ENCODE measurements around the gene SOHLH1.
"Not testable (repeated sequence)": the region's sequence is repeated elsewhere in the genome, so short reads cannot be mapped to it uniquely, and the experiment has no call there.

Gene SOHLH1

GRCh38 chr9:135676891-135677290, 22.4 kb downstream of the SOHLH1 start:
- no peak overlapping the region for H3K4me3 ChIP-seq (ENCODE audit: extremely low read depth, insufficient read depth, low read length, poor library complexity, severe bottlenecking)
- H3K36me3 ChIP-seq (ENCODE audit: control insufficient read depth, insufficient read depth, low read length) = no peaks in the 10 kb centered on the region
- H3K4me1 ChIP-seq (ENCODE audit: control insufficient read depth, insufficient read depth, low read length, poor library complexity, severe bottlenecking) = no peaks in the 10 kb centered on the region
- 90 to 91% methylated on average over 10 to 11 of the region's 13 CpGs for WGBS, 2 experiments (ENCODE audit: insufficient coverage in 2 of 2)
- no peaks in the 10 kb centered on the region for H3K9me3 ChIP-seq (ENCODE audit: control insufficient read depth, low read length)
- H3K27ac ChIP-seq (ENCODE audit: low read depth, low read length, severe bottlenecking) = no peak overlapping the region

- Histone ChIP-seq H3K4me1 (ENCODE audit: control insufficient read depth, insufficient read depth, low read length, poor library complexity, severe bottlenecking) (no peaks in the 10 kb centered on the region), H3K27ac (ENCODE audit: low read depth, low read length, severe bottlenecking) (no peak overlapping the region), H3K36me3 (ENCODE audit: control insufficient read depth, insufficient read depth, low read length) (no peaks in the 10 kb centered on the region), H3K9me3 (ENCODE audit: control insufficient read depth, low read length) (no peaks in the 10 kb centered on the region), H3K4me3 (ENCODE audit: extremely low read depth, insufficient read depth, low read length, poor library complexity, severe bottlenecking) (no peak overlapping the region)
- WGBS, 2 experiments (ENCODE audit: insufficient coverage in 2 of 2) = 84 to 92% methylated on average over 8 to 10 of the region's 10 CpGs
These were observed 24.3 kb downstream of the SOHLH1 start for GRCh38 chr9:135674977-135675376.

- Histone ChIP-seq H3K9me3 (ENCODE audit: control insufficient read depth, low read length) (peaks cover 3% of the 10 kb centered on the region), H3K4me1 (ENCODE audit: control insufficient read depth, insufficient read depth, low read length, poor library complexity, severe bottlenecking) (no peaks in the 10 kb centered on the region), H3K27ac (ENCODE audit: low read depth, low read length, severe bottlenecking) (no peak overlapping the region), H3K4me3 (ENCODE audit: extremely low read depth, insufficient read depth, low read length, poor library complexity, severe bottlenecking) (no peak overlapping the region), H3K36me3 (ENCODE audit: control insufficient read depth, insufficient read depth, low read length) (no peaks in the 10 kb centered on the region)
- WGBS, 2 experiments (ENCODE audit: insufficient coverage in 2 of 2) = 82 to 87% methylated on average over 5 to 8 of the region's 8 CpGs
These were observed 25.3 kb downstream of the SOHLH1 start for GRCh38 chr9:135673941-135674340.

- H3K4me1 ChIP-seq (ENCODE audit: control insufficient read depth, insufficient read depth, low read length, poor library complexity, severe bottlenecking); H3K4me3 ChIP-seq (ENCODE audit: extremely low read depth, insufficient read depth, low read length, poor library complexity, severe bottlenecking); H3K9me3 ChIP-seq (ENCODE audit: control insufficient read depth, low read length); H3K27ac ChIP-seq (ENCODE audit: low read depth, low read length, severe bottlenecking); H3K36me3 ChIP-seq (ENCODE audit: control insufficient read depth, insufficient read depth, low read length): not testable (repeated sequence)
- 77 to 90% methylated on average over 2 to 3 of the region's 7 CpGs for WGBS, 2 experiments (ENCODE audit: insufficient coverage in 2 of 2)
These were observed 26.5 kb downstream of the SOHLH1 start for GRCh38 chr9:135672786-135673185.

GRCh38 chr9:135671591-135672041, 27.7 kb downstream of the SOHLH1 start:
- WGBS, 2 experiments (ENCODE audit: insufficient coverage in 2 of 2) = 56 to 58% methylated on average over 16 to 17 of the region's 17 CpGs
- no peak overlapping the region for H3K27ac ChIP-seq (ENCODE audit: low read depth, low read length, severe bottlenecking)
- no peaks in the 10 kb centered on the region for H3K36me3 ChIP-seq (ENCODE audit: control insufficient read depth, insufficient read depth, low read length)
- no peak overlapping the region for H3K4me3 ChIP-seq (ENCODE audit: extremely low read depth, insufficient read depth, low read length, poor library complexity, severe bottlenecking)
- no peaks in the 10 kb centered on the region for H3K4me1 ChIP-seq (ENCODE audit: control insufficient read depth, insufficient read depth, low read length, poor library complexity, severe bottlenecking)
- peaks cover 4% of the 10 kb centered on the region for H3K9me3 ChIP-seq (ENCODE audit: control insufficient read depth, low read length)

- no peaks in the 10 kb centered on the region for H3K36me3 ChIP-seq (ENCODE audit: control insufficient read depth, insufficient read depth, low read length)
- WGBS, 2 experiments (ENCODE audit: insufficient coverage in 2 of 2) = 87 to 88% methylated on average over 37 to 41 of the region's 41 CpGs
- H3K4me3 ChIP-seq (ENCODE audit: extremely low read depth, insufficient read depth, low read length, poor library complexity, severe bottlenecking) = no peak overlapping the region
- no peaks in the 10 kb centered on the region for H3K4me1 ChIP-seq (ENCODE audit: control insufficient read depth, insufficient read depth, low read length, poor library complexity, severe bottlenecking)
- peaks cover 4% of the 10 kb centered on the region for H3K9me3 ChIP-seq (ENCODE audit: control insufficient read depth, low read length)
- H3K27ac ChIP-seq (ENCODE audit: low read depth, low read length, severe bottlenecking) = no peak overlapping the region
These were observed 28.3 kb downstream of the SOHLH1 start for GRCh38 chr9:135670721-135671590.

GRCh38 chr9:135669616-135670285, 29.5 kb downstream of the SOHLH1 start:
- WGBS, 2 experiments (ENCODE audit: insufficient coverage in 2 of 2) = 92 to 100% methylated on average over 6 of the region's 9 CpGs
- Histone ChIP-seq H3K4me3 (ENCODE audit: extremely low read depth, insufficient read depth, low read length, poor library complexity, severe bottlenecking) (no peak overlapping the region), H3K4me1 (ENCODE audit: control insufficient read depth, insufficient read depth, low read length, poor library complexity, severe bottlenecking) (no peaks in the 10 kb centered on the region), H3K9me3 (ENCODE audit: control insufficient read depth, low read length) (peaks cover 4% of the 10 kb centered on the region), H3K27ac (ENCODE audit: low read depth, low read length, severe bottlenecking) (no peak overlapping the region), H3K36me3 (ENCODE audit: control insufficient read depth, insufficient read depth, low read length) (no peaks in the 10 kb centered on the region)

GRCh38 chr9:135669018-135669417, 30.3 kb downstream of the SOHLH1 start:
- not testable (repeated sequence) for H3K4me3 ChIP-seq (ENCODE audit: extremely low read depth, insufficient read depth, low read length, poor library complexity, severe bottlenecking); H3K4me1 ChIP-seq (ENCODE audit: control insufficient read depth, insufficient read depth, low read length, poor library complexity, severe bottlenecking); H3K9me3 ChIP-seq (ENCODE audit: control insufficient read depth, low read length); H3K27ac ChIP-seq (ENCODE audit: low read depth, low read length, severe bottlenecking); H3K36me3 ChIP-seq (ENCODE audit: control insufficient read depth, insufficient read depth, low read length)
- WGBS, 2 experiments (ENCODE audit: insufficient coverage in 2 of 2) = 70 to 81% methylated on average over 2 of the region's 5 CpGs

- Histone ChIP-seq H3K4me1 (ENCODE audit: control insufficient read depth, insufficient read depth, low read length, poor library complexity, severe bottlenecking) (peaks cover 3% of the 10 kb centered on the region), H3K36me3 (ENCODE audit: control insufficient read depth, insufficient read depth, low read length) (no peaks in the 10 kb centered on the region), H3K27ac (ENCODE audit: low read depth, low read length, severe bottlenecking) (no peak overlapping the region), H3K9me3 (ENCODE audit: control insufficient read depth, low read length) (peaks cover 4% of the 10 kb centered on the region), H3K4me3 (ENCODE audit: extremely low read depth, insufficient read depth, low read length, poor library complexity, severe bottlenecking) (no peak overlapping the region)
- 87 to 100% methylated on average over 1 to 8 of the region's 9 CpGs for WGBS, 2 experiments (ENCODE audit: insufficient coverage in 2 of 2)
These were observed 31.7 kb downstream of the SOHLH1 start for GRCh38 chr9:135667463-135668001.

- Histone ChIP-seq H3K9me3 (ENCODE audit: control insufficient read depth, low read length) (peaks cover 4% of the 10 kb centered on the region), H3K4me1 (ENCODE audit: control insufficient read depth, insufficient read depth, low read length, poor library complexity, severe bottlenecking) (peaks cover 10% of the 10 kb centered on the region), H3K36me3 (ENCODE audit: control insufficient read depth, insufficient read depth, low read length) (no peaks in the 10 kb centered on the region), H3K4me3 (ENCODE audit: extremely low read depth, insufficient read depth, low read length, poor library complexity, severe bottlenecking) (no peak overlapping the region), H3K27ac (ENCODE audit: low read depth, low read length, severe bottlenecking) (no peak overlapping the region)
- 85 to 90% methylated on average over 17 to 20 of the region's 29 CpGs for whole genome bisulfite sequencing, 2 experiments (ENCODE audit: insufficient coverage in 2 of 2)
These were observed 32.5 kb downstream of the SOHLH1 start for GRCh38 chr9:135666534-135667462.
